Measurements from ENCODE around the gene CCNT1.
"Not testable (repeated sequence)": the region's sequence is repeated elsewhere in the genome, so short reads cannot be mapped to it uniquely, and the experiment has no call there.

The CCNT1 gene

DNA sequence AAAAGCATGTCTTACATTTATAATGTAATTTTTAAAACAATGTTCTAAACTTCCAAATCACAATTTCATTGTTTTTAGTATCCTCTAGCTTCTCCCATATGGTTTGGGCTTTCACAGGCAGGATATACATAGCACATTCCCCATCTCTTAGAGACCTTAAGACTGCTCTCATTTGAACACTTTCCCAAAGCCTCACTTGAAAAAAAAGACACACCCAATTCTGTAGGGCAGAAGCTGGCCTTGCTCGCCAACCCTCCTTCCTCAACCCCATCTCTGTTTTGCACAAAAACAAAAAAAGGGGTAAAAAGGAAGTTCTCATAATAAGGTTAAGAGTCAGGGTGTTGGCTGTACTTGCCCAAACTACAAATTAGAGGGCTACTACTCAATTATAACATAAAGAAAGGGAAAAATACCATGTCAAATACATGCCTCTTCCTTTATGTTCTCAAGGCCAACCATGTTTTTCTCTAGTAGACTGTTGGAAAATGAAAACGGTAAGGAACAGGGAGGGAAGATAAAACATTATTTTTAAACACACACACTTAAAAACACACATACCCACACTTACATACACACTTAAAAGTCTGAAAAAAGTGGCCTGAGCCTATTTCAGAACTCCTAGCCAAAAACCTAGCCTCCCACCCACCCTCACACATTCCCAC lies 24.6 kb downstream of the CCNT1 start:
- no peak overlapping the region for H3K4me3 ChIP-seq (ENCODE audit: low read depth, low read length)
- H3K9me3 ChIP-seq (ENCODE audit: control insufficient read depth, insufficient read depth, low read length) = no peaks in the 10 kb centered on the region
- H3K9ac ChIP-seq (ENCODE audit: low read depth, low read length) = no peak overlapping the region
- H3K27ac ChIP-seq (ENCODE audit: low read depth, low read length) = no peak overlapping the region
- no peaks in the 10 kb centered on the region for H3K27me3 ChIP-seq (ENCODE audit: control insufficient read depth, insufficient read depth, low read length)
- H3K4me1 ChIP-seq (ENCODE audit: control insufficient read depth, insufficient read depth, low read length) = no peaks in the 10 kb centered on the region; the same call in 1 of the 2 replicates
- peaks cover 89% of the 10 kb centered on the region for H3K36me3 ChIP-seq (ENCODE audit: control insufficient read depth, insufficient read depth, low read length)

DNA sequence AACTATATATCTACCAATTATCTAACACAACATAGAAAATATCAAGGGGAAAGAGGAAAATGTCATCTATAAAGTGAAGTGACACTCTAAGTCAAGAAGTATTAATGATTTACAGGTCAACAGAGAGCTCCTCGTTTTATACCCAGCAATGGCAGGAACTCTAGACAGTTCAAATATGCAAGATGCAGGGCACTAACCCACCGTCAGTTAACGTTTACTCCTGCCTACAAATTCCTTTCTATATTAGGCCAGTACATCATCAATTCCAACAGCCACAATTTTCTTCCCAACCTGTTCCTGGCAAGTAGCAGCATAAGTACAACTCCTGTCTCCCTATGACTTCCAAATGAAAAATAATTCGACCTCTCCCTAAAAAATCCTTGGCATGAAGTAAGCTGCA lies 25.5 kb downstream of the CCNT1 start:
- Histone ChIP-seq H3K4me3 (ENCODE audit: low read depth, low read length) (no peak overlapping the region), H3K36me3 (ENCODE audit: control insufficient read depth, insufficient read depth, low read length) (peaks cover 79% of the 10 kb centered on the region), H3K27me3 (ENCODE audit: control insufficient read depth, insufficient read depth, low read length) (no peaks in the 10 kb centered on the region), H3K4me1 (ENCODE audit: control insufficient read depth, insufficient read depth, low read length) (no peaks in the 10 kb centered on the region; the same call in 1 of the 2 replicates), H3K9ac (ENCODE audit: low read depth, low read length) (no peak overlapping the region), H3K9me3 (ENCODE audit: control insufficient read depth, insufficient read depth, low read length) (no peaks in the 10 kb centered on the region), H3K27ac (ENCODE audit: low read depth, low read length) (no peak overlapping the region)

DNA sequence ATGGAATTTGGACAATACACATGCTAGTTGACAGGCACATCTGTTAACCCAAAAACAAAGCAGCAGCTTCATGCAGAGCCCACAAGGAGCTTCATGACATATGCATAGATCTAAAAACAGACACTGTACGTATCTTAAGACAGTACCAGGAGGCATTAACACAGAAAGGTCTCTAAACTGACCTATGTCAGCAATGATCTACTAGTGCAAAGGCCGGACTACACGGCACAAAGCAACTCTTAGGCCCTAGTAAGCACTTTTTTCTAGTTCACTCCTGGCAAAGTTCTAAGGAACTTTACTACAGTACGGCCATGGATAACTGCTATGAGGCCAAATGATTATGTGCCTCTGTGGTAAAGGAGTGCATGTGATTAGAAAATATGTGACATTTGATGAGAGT lies 26.1 kb downstream of the CCNT1 start:
- Histone ChIP-seq H3K9me3 (ENCODE audit: control insufficient read depth, insufficient read depth, low read length) (no peaks in the 10 kb centered on the region), H3K27ac (ENCODE audit: low read depth, low read length) (no peak overlapping the region), H3K4me1 (ENCODE audit: control insufficient read depth, insufficient read depth, low read length) (no peaks in the 10 kb centered on the region; the same call in 1 of the 2 replicates), H3K27me3 (ENCODE audit: control insufficient read depth, insufficient read depth, low read length) (no peaks in the 10 kb centered on the region), H3K4me3 (ENCODE audit: low read depth, low read length) (no peak overlapping the region), H3K36me3 (ENCODE audit: control insufficient read depth, insufficient read depth, low read length) (peaks cover 74% of the 10 kb centered on the region), H3K9ac (ENCODE audit: low read depth, low read length) (no peak overlapping the region)

DNA sequence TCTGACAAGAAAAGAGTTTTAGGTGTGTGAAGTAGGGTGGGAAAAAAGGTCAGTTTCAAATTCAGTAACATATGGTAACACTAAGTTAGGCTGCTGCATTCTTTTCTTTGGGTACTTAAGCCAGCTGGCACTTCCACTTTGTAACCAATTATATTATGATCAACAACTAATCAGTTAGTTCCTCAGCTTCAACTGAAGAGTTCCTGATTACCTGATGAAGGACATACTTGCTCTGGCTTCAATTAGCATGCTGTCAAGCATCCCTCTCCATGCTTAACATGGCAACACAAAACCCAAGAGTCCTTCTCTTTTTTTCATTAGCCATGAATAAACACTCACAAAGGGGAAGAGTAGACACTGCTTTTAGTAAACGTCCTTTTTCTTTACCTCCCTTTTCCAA lies 27.7 kb downstream of the CCNT1 start:
- H3K9ac ChIP-seq (ENCODE audit: low read depth, low read length) = no peak overlapping the region
- H3K4me1 ChIP-seq (ENCODE audit: control insufficient read depth, insufficient read depth, low read length) = no peaks in the 10 kb centered on the region; the same call in 1 of the 2 replicates
- peaks cover 59% of the 10 kb centered on the region for H3K36me3 ChIP-seq (ENCODE audit: control insufficient read depth, insufficient read depth, low read length)
- no peak overlapping the region for H3K27ac ChIP-seq (ENCODE audit: low read depth, low read length)
- no peaks in the 10 kb centered on the region for H3K27me3 ChIP-seq (ENCODE audit: control insufficient read depth, insufficient read depth, low read length)
- no peaks in the 10 kb centered on the region for H3K9me3 ChIP-seq (ENCODE audit: control insufficient read depth, insufficient read depth, low read length)
- no peak overlapping the region for H3K4me3 ChIP-seq (ENCODE audit: low read depth, low read length)

DNA sequence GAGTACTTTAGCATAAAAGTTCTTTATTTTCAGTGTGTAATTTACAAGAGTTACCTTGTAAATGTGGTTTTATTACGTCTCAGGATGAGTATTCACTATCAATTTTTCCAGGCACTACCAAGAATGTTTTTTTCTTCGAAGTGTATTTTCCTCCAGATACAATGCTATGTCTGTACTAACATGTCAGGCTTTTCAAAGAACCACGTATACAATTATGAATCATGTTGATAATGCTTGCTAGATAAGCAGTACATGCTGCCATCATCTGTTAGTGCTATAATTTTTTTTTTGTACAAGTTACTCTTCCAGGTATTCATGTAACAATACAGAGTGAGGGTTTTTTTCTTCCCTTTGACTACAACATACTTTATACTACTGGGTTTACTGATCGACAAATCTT lies 28.9 kb downstream of the CCNT1 start:
- H3K9ac ChIP-seq (ENCODE audit: low read depth, low read length) = no peak overlapping the region
- no peak overlapping the region for H3K4me3 ChIP-seq (ENCODE audit: low read depth, low read length)
- no peaks in the 10 kb centered on the region for H3K9me3 ChIP-seq (ENCODE audit: control insufficient read depth, insufficient read depth, low read length)
- no peaks in the 10 kb centered on the region; the same call in 1 of the 2 replicates for H3K4me1 ChIP-seq (ENCODE audit: control insufficient read depth, insufficient read depth, low read length)
- H3K36me3 ChIP-seq (ENCODE audit: control insufficient read depth, insufficient read depth, low read length) = peaks cover 47% of the 10 kb centered on the region
- H3K27ac ChIP-seq (ENCODE audit: low read depth, low read length) = no peak overlapping the region
- no peaks in the 10 kb centered on the region for H3K27me3 ChIP-seq (ENCODE audit: control insufficient read depth, insufficient read depth, low read length)

DNA sequence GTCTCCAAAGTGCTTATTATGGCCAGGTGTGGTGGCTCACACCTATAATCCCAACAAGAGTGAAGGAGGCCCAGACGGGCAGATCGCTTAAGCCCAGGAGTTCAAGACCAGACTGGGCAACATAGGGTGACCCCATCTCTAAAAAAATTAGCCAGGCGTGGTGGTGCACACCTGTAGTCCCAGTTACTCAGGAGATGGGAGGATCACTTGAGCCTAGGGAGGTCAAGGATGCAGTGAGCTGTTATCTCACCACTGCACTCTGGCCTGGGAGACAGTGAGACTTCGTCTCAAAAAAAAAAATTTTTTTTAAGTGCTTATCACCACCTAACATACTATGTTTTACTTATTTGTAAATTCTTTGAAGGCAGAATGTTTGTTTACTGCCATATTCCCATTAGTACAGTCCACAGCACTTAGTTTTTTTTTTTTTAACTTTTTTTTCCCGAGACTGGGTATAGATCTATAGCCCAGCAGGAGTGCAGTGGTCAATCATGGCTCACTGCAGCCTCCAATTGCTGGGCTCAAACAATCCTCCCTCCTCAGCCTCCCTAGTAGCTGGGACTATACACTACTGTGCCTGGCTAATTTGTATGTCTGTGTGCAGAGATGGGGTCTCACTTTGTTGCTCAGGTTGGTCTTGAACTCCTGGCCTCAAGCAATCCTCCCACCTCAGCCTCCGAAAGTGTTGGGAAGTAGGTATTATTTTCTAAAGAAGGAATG lies 29.7 kb downstream of the CCNT1 start:
- Histone ChIP-seq H3K4me1 (ENCODE audit: control insufficient read depth, insufficient read depth, low read length) (no peaks in the 10 kb centered on the region; the same call in 1 of the 2 replicates), H3K9me3 (ENCODE audit: control insufficient read depth, insufficient read depth, low read length) (no peaks in the 10 kb centered on the region), H3K9ac (ENCODE audit: low read depth, low read length) (no peak overlapping the region), H3K4me3 (ENCODE audit: low read depth, low read length) (no peak overlapping the region), H3K36me3 (ENCODE audit: control insufficient read depth, insufficient read depth, low read length) (peaks cover 39% of the 10 kb centered on the region), H3K27ac (ENCODE audit: low read depth, low read length) (no peak overlapping the region), H3K27me3 (ENCODE audit: control insufficient read depth, insufficient read depth, low read length) (no peaks in the 10 kb centered on the region)

DNA sequence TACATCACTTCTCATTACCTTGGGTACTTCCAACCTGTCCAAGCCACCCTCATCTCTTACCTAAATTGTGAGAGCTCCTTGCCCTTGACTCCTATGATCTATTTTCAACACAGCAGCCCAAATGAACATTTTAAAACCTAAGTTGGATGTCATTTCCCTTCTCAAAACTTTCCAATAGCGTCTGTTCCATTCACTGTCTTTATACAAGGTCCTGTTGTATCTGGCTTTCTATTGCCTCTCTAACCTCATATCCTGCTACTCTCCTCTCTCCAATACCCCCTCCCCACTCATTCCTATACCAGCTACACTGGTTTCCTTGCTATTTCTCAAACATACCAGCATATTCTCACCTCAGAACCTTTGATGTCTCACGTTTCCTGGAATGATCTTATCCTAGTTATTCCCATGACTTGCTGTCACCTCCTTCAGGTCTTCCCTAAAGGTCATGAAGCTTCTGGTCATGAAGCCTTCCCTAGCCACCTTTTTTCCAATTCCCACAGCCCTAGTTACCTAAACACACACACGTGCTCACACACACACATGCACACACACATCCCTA lies 30.4 kb downstream of the CCNT1 start:
- Histone ChIP-seq H3K27ac (ENCODE audit: low read depth, low read length) (no peak overlapping the region), H3K4me1 (ENCODE audit: control insufficient read depth, insufficient read depth, low read length) (no peaks in the 10 kb centered on the region; the same call in 1 of the 2 replicates), H3K27me3 (ENCODE audit: control insufficient read depth, insufficient read depth, low read length) (no peaks in the 10 kb centered on the region), H3K36me3 (ENCODE audit: control insufficient read depth, insufficient read depth, low read length) (peaks cover 33% of the 10 kb centered on the region), H3K4me3 (ENCODE audit: low read depth, low read length) (no peak overlapping the region), H3K9ac (ENCODE audit: low read depth, low read length) (no peak overlapping the region), H3K9me3 (ENCODE audit: control insufficient read depth, insufficient read depth, low read length) (no peaks in the 10 kb centered on the region)

DNA sequence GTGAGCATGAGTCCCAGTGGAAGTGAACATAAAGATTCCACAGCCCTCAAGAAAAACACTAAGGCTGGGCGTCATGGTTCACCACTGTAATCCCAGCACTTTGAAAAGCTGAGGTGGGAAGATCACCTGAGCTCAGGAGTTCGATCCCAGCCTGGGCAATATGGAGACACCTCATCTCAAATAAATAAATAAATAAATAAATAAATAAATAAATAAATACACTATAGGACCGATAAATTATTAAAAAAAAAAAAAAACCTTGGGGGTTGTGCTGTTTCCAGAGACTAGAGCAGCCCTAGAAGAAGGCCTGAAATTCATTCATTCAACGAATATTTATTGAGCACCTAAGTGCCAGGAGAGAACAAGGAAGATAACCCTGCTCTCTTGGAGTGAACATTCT lies 33.0 kb downstream of the CCNT1 start:
- no peaks in the 10 kb centered on the region for H3K27me3 ChIP-seq (ENCODE audit: control insufficient read depth, insufficient read depth, low read length)
- peaks cover 7% of the 10 kb centered on the region; the same call in 1 of the 2 replicates for H3K4me1 ChIP-seq (ENCODE audit: control insufficient read depth, insufficient read depth, low read length)
- no peak overlapping the region for H3K9ac ChIP-seq (ENCODE audit: low read depth, low read length)
- H3K27ac ChIP-seq (ENCODE audit: low read depth, low read length) = no peak overlapping the region
- peaks cover 29% of the 10 kb centered on the region for H3K36me3 ChIP-seq (ENCODE audit: control insufficient read depth, insufficient read depth, low read length)
- no peaks in the 10 kb centered on the region for H3K9me3 ChIP-seq (ENCODE audit: control insufficient read depth, insufficient read depth, low read length)
- H3K4me3 ChIP-seq (ENCODE audit: low read depth, low read length) = no peak overlapping the region

DNA sequence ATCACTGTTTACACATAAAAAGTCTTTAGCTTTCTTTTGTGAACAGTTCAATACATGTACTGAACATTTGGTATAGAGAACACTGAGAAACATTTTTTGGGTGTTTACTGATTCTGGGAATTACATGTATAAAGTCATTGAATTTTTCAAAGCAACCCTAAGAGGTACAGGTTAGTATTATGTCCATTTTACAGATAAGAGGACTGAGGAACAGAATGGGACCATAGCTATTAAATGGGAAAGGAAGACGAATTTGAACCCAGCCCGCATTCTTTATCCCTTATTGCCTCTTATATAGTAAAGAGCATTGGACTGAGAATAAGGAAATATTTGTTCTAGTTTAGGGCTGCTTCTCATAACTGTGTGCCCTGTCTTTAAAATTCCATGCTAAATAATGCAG lies 33.6 kb downstream of the CCNT1 start:
- peaks cover 31% of the 10 kb centered on the region for H3K36me3 ChIP-seq (ENCODE audit: control insufficient read depth, insufficient read depth, low read length)
- H3K27ac ChIP-seq (ENCODE audit: low read depth, low read length) = no peak overlapping the region
- H3K4me3 ChIP-seq (ENCODE audit: low read depth, low read length) = peak overlapping the region; percentile 92
- H3K27me3 ChIP-seq (ENCODE audit: control insufficient read depth, insufficient read depth, low read length) = no peaks in the 10 kb centered on the region
- H3K9ac ChIP-seq (ENCODE audit: low read depth, low read length) = no peak overlapping the region
- H3K4me1 ChIP-seq (ENCODE audit: control insufficient read depth, insufficient read depth, low read length) = peaks cover 7% of the 10 kb centered on the region; the same call in 1 of the 2 replicates
- H3K9me3 ChIP-seq (ENCODE audit: control insufficient read depth, insufficient read depth, low read length) = no peaks in the 10 kb centered on the region

DNA sequence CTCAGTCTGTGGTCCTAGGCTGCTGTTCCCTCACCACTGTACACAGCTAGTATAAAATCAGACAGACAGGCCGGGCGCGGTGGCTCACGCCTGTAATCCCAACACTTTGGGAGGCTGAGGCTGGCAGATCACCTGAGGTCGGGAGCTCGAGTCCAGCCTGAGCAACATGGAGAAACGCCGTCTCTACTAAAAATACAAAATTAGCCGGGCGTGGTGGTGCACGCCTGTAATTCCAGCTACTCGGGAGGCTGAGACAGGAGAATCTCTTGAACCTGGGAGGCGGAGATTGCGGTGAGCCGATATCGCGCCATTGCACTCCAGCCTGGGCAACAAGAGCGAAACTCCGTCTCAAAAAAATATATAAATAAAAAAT lies 34.0 kb downstream of the CCNT1 start:
- not testable (repeated sequence) for H3K27ac ChIP-seq (ENCODE audit: low read depth, low read length); H3K9me3 ChIP-seq (ENCODE audit: control insufficient read depth, insufficient read depth, low read length); H3K27me3 ChIP-seq (ENCODE audit: control insufficient read depth, insufficient read depth, low read length); H3K4me1 ChIP-seq (ENCODE audit: control insufficient read depth, insufficient read depth, low read length)
- Histone ChIP-seq H3K4me3 (ENCODE audit: low read depth, low read length) (peak overlapping the region; percentile 92), H3K9ac (ENCODE audit: low read depth, low read length) (peak overlapping the region; percentile 37; the same call in 1 of the 2 replicates), H3K36me3 (ENCODE audit: control insufficient read depth, insufficient read depth, low read length) (peaks cover 31% of the 10 kb centered on the region)
